ENCODE measurements around the gene ARPC5L. TPM values are rescaled to one million over a fixed set of nuclear protein-coding genes. Genes with fewer than 3 reads are reported as not detected.

Gene ARPC5L
- total and polyA plus RNA-seq, 2 of the 13 experiments (the other 11 are each of a cell fraction or from before 2014, with no cell fraction given): 29.9 to 33.8 TPM

GRCh38 chr9:124813501-124814163 is 48.3 kb upstream of the ARPC5L start:
- no TSS peak for BruUV-seq (replicated peaks)
- CTCF ChIA-PET (ENCODE audit: low intra/inter-chr PET ratio, low total read pairs): no interaction called here
- peaks cover 60% of the 10 kb centered on the region for H3K4me1 ChIP-seq (ENCODE audit: insufficient read depth, low read length)
- no peaks in the 10 kb centered on the region for H3K36me3 ChIP-seq (replicated peaks in 1 of 2; ENCODE audit: control insufficient read depth in 1 of 2, insufficient read depth in 2 of 2, low read length in 2 of 2)
- in situ Hi-C loops (cut with HindIII; ENCODE audit: extremely low pct_ligation_motif_present, low pct_unique_long_range_greater_than_20kb): no loop called here
- H2AFZ ChIP-seq (ENCODE audit: low read length): no peak overlapping the region
- TF ChIP-seq ZNF652 (CRISPR knock-in tag; IDR thresholded peaks at IDR 0.05; ENCODE audit: borderline replicate concordance, low read depth) (no peak), HES4 (CRISPR knock-in tag; IDR thresholded peaks at IDR 0.05; ENCODE audit: borderline replicate concordance) (no peak), DR1 (CRISPR knock-in tag; IDR thresholded peaks at IDR 0.05) (no peak), ZNF619 (CRISPR knock-in tag; IDR thresholded peaks at IDR 0.05) (no peak), ZHX1 (CRISPR knock-in tag; IDR thresholded peaks at IDR 0.05; ENCODE audit: low read depth) (no peak), ZNF326 (CRISPR knock-in tag; IDR thresholded peaks at IDR 0.05; ENCODE audit: borderline replicate concordance) (no peak), CREB1 (IDR thresholded peaks at IDR 0.05) (no peak), CREB1 (CRISPR knock-in tag; IDR thresholded peaks at IDR 0.05) (no peak), ZNF7 (CRISPR knock-in tag; IDR thresholded peaks at IDR 0.05) (no peak), EZH2 (conservative IDR thresholded peaks at IDR 0.05; ENCODE audit: low read depth, low read length) (no peak), ZMAT3 (CRISPR knock-in tag; conservative IDR thresholded peaks at IDR 0.05) (no peak), U2AF1 (optimal IDR thresholded peaks at IDR 0.05; ENCODE audit: low read depth, low read length) (no peak), ARNT2 (CRISPR knock-in tag; IDR thresholded peaks at IDR 0.05; ENCODE audit: low read depth) (no peak)
- no peak overlapping the region for H3K4me2 ChIP-seq (ENCODE audit: low read depth, low read length)
- POLR2A ChIA-PET: no interaction called here
- H3K4me3 ChIP-seq (replicated peaks in 1 of 3; ENCODE audit: insufficient read depth in 1 of 3, low read depth in 2 of 3, low read length in 3 of 3): no peak overlapping the region
- WGBS (ENCODE audit: low lambda C conversion rate): 64% methylated on average over 8 of the region's 11 CpGs
- H3K27me3 ChIP-seq (ENCODE audit: control insufficient read depth in 1 of 2, insufficient read depth in 2 of 2, low read length in 2 of 2): no peaks in the 10 kb centered on the region
- H3K79me2 ChIP-seq (ENCODE audit: insufficient read depth, low read length): no peaks in the 10 kb centered on the region
- no peak overlapping the region for H3K27ac ChIP-seq (ENCODE audit: extremely low read length, insufficient read depth, low read length)
- H3K9me3 ChIP-seq (ENCODE audit: low read length): no peaks in the 10 kb centered on the region
- H4K20me1 ChIP-seq (ENCODE audit: insufficient read depth, low read length): no peaks in the 10 kb centered on the region
- DNase-seq (ENCODE audit: low spot score): no peak
- no peak overlapping the region for H3K9ac ChIP-seq (ENCODE audit: insufficient read depth, low read depth, low read length)
- no peak for ATAC-seq
- intact Hi-C loops (cut with micrococcal nuclease; ENCODE audit: unreplicated experiment): loop anchor here (2.0 kb wide), 1 partner anchor 17 kb away; no protein-coding TSS in a partner anchor
- FAIRE-seq: no peak
